Ectodermal cell (in vitro differentiated cells): Measurements from ENCODE around the gene AFF1. TPM values are rescaled to one million over a fixed set of nuclear protein-coding genes. Genes with fewer than 3 reads are reported as not detected.

ENCODE experiments used
- H3K27ac ChIP-seq: 2 replicates; pipeline ENCODE4 v1.7.0; 2013; ENCODE audit warnings: mild to moderate bottlenecking, low read depth, low read length; ENCODE audit not compliant: insufficient read depth, poor library complexity, severe bottlenecking
- H3K27me3 ChIP-seq: 2 replicates; pipeline ENCODE4 v1.7.0; 2013; ENCODE audit warnings: mild to moderate bottlenecking, low read length; ENCODE audit not compliant: insufficient read depth, control insufficient read depth, poor library complexity, severe bottlenecking
- H3K36me3 ChIP-seq: one replicate; pipeline ENCODE4 v1.7.0; 2013; ENCODE audit warnings: low read length; ENCODE audit not compliant: control insufficient read depth, insufficient read depth
- H3K4me1 ChIP-seq: one replicate; pipeline ENCODE4 v1.7.0; 2013; ENCODE audit warnings: low read length; ENCODE audit not compliant: control insufficient read depth, insufficient read depth
- H3K4me3 ChIP-seq: 2 replicates; pipeline ENCODE4 v1.7.0; 2013; ENCODE audit warnings: low read depth, low read length, control low read depth; ENCODE audit not compliant: insufficient read depth
- H3K9me3 ChIP-seq: 2 replicates; pipeline ENCODE4 v1.7.0; 2013; ENCODE audit warnings: mild to moderate bottlenecking, low read length, moderate library complexity; ENCODE audit not compliant: control insufficient read depth
- WGBS, 2 experiments: methylation state at CpG; one replicate each; pipeline ENCODE4 v1.1.7; 2013; ENCODE audit warnings: missing lambda C conversion rate in 2 of 2; 5-methylcytosine and 5-hydroxymethylcytosine counted together
- polyA plus RNA-seq, 4 experiments: library from polyadenylated mRNA; stranded (reverse); fragments of 50-300 nt; gene quantifications; one replicate each; pipeline ENCODE4 v1.2.3, GENCODE V29; 2013

Gene AFF1
- polyA plus RNA-seq (2013, experiment 1 of 4), result 55.3 TPM
- 53.6 TPM for polyA plus RNA-seq (2013, experiment 2 of 4)
- 36.1 TPM for polyA plus RNA-seq (2013, experiment 3 of 4)
- 42.4 TPM for polyA plus RNA-seq (2013, experiment 4 of 4)

DNA sequence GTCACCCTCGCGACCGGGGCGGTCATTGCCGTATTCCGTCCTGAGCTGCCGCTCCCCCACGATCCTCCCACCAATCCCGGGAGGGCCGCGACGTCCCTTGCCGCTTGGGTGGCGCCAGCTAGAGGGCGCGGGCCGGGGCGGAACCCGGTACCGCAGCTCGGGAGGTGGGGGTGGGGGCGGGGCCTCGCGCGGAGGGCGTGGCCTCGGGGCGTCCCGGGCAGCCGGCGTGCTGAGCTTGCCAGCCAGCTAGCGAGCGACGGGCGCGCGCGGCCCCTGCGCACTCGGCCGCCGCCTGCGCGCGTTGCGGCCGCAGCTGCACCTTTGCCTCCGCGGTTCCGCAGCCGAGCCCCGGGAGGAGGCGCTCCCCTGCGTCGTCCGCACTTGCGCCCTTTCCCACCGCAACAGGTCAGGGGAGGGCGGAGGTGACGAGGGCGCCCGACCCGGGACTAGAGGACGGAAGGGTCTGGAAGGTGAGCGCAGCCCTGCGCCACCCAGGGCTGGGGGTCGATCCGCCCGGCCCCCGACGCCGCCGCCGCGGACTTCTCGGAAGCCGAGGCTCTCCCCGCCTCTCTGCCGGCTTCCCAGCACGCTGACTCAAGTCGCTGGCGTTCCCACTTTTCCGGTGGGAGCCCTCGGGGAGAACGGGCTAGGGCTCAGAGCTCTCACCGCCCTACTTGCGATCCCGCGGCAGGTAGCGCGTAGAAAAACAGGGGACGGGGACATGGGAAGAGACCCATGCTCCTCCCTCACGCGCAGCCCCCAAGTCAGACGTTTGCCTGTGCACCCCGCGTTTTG is at the start of gene AFF1:
AFF1 (plus strand) TSS at position 241 of the 795 bp plus-strand sequence. CDS start 13,523 bp downstream, outside the sequence.
- Histone ChIP-seq H3K4me3 (peak within 1 kb of the TSS; percentile 89), H3K27me3 (peaks cover 10% of the 10 kb centered on the region), H3K27ac (peak within 1 kb of the TSS; percentile 45), H3K36me3 (no peaks in the 10 kb centered on the region), H3K4me1 (peaks cover 10% of the 10 kb centered on the region), H3K9me3 (no peaks in the 10 kb centered on the region)
- 0% methylated on average over 97 of the region's 97 CpGs for WGBS, 2 experiments

- Histone ChIP-seq H3K27me3 (no peaks in the 10 kb centered on the region), H3K27ac (no peak overlapping the region), H3K4me1 (no peaks in the 10 kb centered on the region), H3K9me3 (no peaks in the 10 kb centered on the region), H3K4me3 (no peak overlapping the region), H3K36me3 (no peaks in the 10 kb centered on the region)
- 88 to 89% methylated on average over 7 of the region's 7 CpGs for WGBS, 2 experiments
Observed at GRCh38 chr4:86890790-86891189, 44.0 kb upstream of the AFF1 start.

- Histone ChIP-seq H3K4me3 (peak within 1 kb of the TSS; percentile 51), H3K4me1 (no peaks in the 10 kb centered on the region), H3K36me3 (no peaks in the 10 kb centered on the region), H3K27ac (peak within 1 kb of the TSS; percentile 80), H3K9me3 (no peaks in the 10 kb centered on the region), H3K27me3 (no peaks in the 10 kb centered on the region)
- WGBS, 2 experiments, result 1% methylated on average over 84 of the region's 84 CpGs
Observed at GRCh38 chr4:86891762-86892635, 42.8 kb upstream of the AFF1 start, which contains the start of gene C4orf36. Gene C4orf36, minus strand, starts transcription at chr4:86892422. Its CDS starts 902 bp downstream, at chr4:86891520.

DNA sequence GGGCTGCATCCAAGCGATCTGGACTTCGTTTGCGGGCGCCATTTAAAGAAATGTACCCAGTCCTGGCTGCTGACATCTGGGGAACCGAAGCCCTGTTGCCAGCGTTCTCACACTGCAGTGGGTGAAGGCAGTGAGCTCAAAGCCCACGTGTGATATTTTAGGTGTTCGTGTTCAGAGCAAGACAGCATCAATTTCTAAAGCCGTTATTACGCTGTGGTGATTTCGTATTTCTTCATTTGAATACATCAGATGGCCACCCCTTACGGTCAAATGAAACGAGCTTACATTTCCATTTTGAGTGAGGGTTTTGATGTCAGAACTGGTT is 42.2 kb upstream of the AFF1 start:
- H3K36me3 ChIP-seq, result no peaks in the 10 kb centered on the region
- WGBS, 2 experiments, result 33 to 36% methylated on average over 13 of the region's 13 CpGs
- no peaks in the 10 kb centered on the region for H3K9me3 ChIP-seq
- peak overlapping the region; percentile 51 for H3K4me3 ChIP-seq
- no peaks in the 10 kb centered on the region for H3K27me3 ChIP-seq
- peak overlapping the region; percentile 80 for H3K27ac ChIP-seq
- H3K4me1 ChIP-seq, result no peaks in the 10 kb centered on the region

GRCh38 chr4:86893136-86893535 is 41.7 kb upstream of the AFF1 start:
- no peaks in the 10 kb centered on the region for H3K9me3 ChIP-seq
- no peaks in the 10 kb centered on the region for H3K36me3 ChIP-seq
- 89 to 93% methylated on average over 19 of the region's 19 CpGs for WGBS, 2 experiments

DNA sequence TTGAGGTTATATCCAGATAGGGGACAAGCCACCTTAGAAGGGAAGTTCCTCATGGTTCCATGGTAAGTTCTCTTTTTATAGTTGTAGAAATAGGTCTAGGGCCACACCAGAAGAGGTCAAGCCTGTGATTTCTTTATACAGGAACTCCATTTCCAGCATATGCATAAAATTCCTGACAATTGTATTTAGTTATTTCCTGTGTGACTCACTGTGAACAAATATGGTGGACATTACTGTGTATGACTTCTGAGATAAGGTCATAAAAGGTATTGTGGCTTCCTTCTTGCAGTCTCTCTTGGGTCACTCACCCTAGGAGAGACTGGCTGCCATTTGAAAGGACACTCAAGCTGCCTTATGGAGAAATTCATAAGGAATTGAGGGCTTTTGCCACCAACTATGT is 40.4 kb upstream of the AFF1 start:
- no peaks in the 10 kb centered on the region for H3K27me3 ChIP-seq
- no peaks in the 10 kb centered on the region for H3K4me1 ChIP-seq
- no peak overlapping the region for H3K27ac ChIP-seq
- no peak overlapping the region for H3K4me3 ChIP-seq
- no peaks in the 10 kb centered on the region for H3K9me3 ChIP-seq
- H3K36me3 ChIP-seq, result no peaks in the 10 kb centered on the region

More at GRCh38 chr4:86893136-86893535, 41.7 kb upstream of the AFF1 start:
- no peak overlapping the region for H3K4me3 ChIP-seq
- no peaks in the 10 kb centered on the region for H3K4me1 ChIP-seq
- no peak overlapping the region for H3K27ac ChIP-seq
- H3K27me3 ChIP-seq, result no peaks in the 10 kb centered on the region

DNA sequence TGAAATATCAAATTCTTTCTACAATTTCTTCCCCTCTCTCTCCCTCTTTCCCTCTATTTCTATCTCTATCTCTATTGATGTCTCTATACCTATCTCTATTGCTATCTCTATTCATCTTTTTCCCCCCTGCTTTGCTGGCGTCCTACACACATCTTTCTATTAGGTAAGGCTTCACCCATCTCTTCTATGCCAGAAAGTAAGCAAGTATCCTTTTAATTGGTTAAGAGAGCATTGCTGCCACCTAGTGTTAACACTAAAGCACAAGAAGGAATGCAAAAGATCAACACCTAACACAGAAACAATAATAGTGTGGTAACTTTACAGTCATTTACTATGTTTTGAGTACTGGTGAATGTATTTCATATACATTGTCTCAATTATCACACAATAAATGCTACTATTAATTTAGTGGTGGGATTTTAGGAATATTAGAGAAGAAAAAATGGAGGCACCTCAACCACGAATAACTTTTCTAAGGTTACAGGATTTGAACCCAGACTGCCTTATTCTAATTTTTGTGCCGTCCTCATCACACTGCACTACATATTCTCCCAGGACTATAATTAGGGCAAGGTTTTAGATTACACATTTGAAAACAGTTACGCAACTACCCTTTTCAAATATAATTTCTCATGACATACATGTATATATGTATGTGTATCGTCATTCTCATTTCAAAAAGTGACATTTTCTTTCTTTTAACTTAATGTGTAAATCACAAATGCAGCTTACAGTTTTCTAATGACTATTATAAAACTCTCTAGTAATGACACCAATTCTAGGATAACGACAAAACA is 38.9 kb upstream of the AFF1 start:
- Histone ChIP-seq H3K27ac (no peak overlapping the region), H3K4me1 (no peaks in the 10 kb centered on the region), H3K36me3 (no peaks in the 10 kb centered on the region), H3K27me3 (no peaks in the 10 kb centered on the region), H3K9me3 (no peaks in the 10 kb centered on the region), H3K4me3 (no peak overlapping the region)
- WGBS, 2 experiments, result 78 to 79% methylated on average over 4 of the region's 6 CpGs

- H3K9me3 ChIP-seq, result no peaks in the 10 kb centered on the region
- no peaks in the 10 kb centered on the region for H3K36me3 ChIP-seq
- H3K27ac ChIP-seq, result no peak overlapping the region
- H3K4me3 ChIP-seq, result no peak overlapping the region
- 88 to 89% methylated on average over 4 of the region's 4 CpGs for WGBS, 2 experiments
- no peaks in the 10 kb centered on the region for H3K27me3 ChIP-seq
- no peaks in the 10 kb centered on the region for H3K4me1 ChIP-seq
Observed at GRCh38 chr4:86896596-86896995, 38.2 kb upstream of the AFF1 start.

DNA sequence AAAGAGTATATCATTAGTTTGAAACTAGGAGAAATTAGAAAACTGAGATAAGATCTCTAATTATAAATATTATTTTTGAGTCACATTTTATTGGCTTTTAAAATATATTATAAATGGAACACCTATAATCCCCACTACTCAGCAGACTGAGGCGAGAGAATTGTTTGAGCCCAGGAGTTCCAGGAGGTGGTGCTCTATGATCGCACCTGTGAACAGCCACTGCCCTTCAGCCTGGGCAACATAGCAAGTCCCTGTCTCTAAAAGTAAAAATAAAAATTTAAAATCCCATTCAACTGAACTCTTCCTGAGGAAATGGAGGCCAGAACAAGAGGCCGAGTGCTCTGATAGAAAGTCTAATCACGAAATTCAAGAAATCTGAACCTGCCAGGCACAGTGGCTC is 36.2 kb upstream of the AFF1 start:
- Histone ChIP-seq H3K36me3 (no peaks in the 10 kb centered on the region), H3K9me3 (no peaks in the 10 kb centered on the region), H3K4me3 (no peak overlapping the region), H3K4me1 (no peaks in the 10 kb centered on the region), H3K27me3 (no peaks in the 10 kb centered on the region), H3K27ac (no peak overlapping the region)
- 87 to 92% methylated on average over 4 of the region's 4 CpGs for WGBS, 2 experiments
